NCI-H2196 treated with DMSO at 0.1 percent for 48 hours (cell line): ENCODE results near the gene GYG1.
"Not testable (repeated sequence)": the region's sequence is repeated elsewhere in the genome, so short reads cannot be mapped to it uniquely, and the experiment has no call there.

Experiments used
- DNase-seq: peaks from one replicate; lab custom pipeline; 2025; ENCODE audit not compliant: unreplicated experiment; lab: John Stamatoyannopoulos, UW

Gene GYG1

GRCh38 chr3:148987551-148987950 is 3.8 kb upstream of the GYG1 start:
- DNase-seq: not testable (repeated sequence)

- DNase-seq: no peak
These were observed 1.1 kb upstream of the GYG1 start for GRCh38 chr3:148990236-148990635.

GRCh38 chr3:148992027-148992634 is 791 bp downstream of the GYG1 start:
- DNase-seq: no peak

GRCh38 chr3:148992635-148993255 is 1.4 kb downstream of the GYG1 start:
- DNase-seq: no peak

- no peak for DNase-seq
These were observed 6.3 kb downstream of the GYG1 start for GRCh38 chr3:148997623-148998022.

GRCh38 chr3:148998297-148998696 is 7.0 kb downstream of the GYG1 start:
- DNase-seq: no peak

GRCh38 chr3:148998715-148999423 is 7.5 kb downstream of the GYG1 start:
- peak; percentile 26 for DNase-seq

GRCh38 chr3:148999806-149000205 is 8.5 kb downstream of the GYG1 start:
- DNase-seq: no peak

GRCh38 chr3:149000206-149000745 is 8.9 kb downstream of the GYG1 start:
- no peak for DNase-seq

- no peak for DNase-seq
These were observed 10.4 kb downstream of the GYG1 start for GRCh38 chr3:149001727-149002126.

- DNase-seq: no peak
These were observed 12.4 kb downstream of the GYG1 start for GRCh38 chr3:149003653-149004305.

GRCh38 chr3:149004622-149005021 is 13.3 kb downstream of the GYG1 start:
- DNase-seq: peak; percentile 83

GRCh38 chr3:149005416-149005815 is 14.1 kb downstream of the GYG1 start:
- no peak for DNase-seq

- DNase-seq: no peak
These were observed 16.4 kb downstream of the GYG1 start for GRCh38 chr3:149007567-149008257.

GRCh38 chr3:149009732-149010131 is 18.4 kb downstream of the GYG1 start:
- no peak for DNase-seq

GRCh38 chr3:149010504-149010951 is 19.2 kb downstream of the GYG1 start:
- no peak for DNase-seq

- DNase-seq: no peak
These were observed 19.6 kb downstream of the GYG1 start for GRCh38 chr3:149010966-149011365.

GRCh38 chr3:149011676-149012075 is 20.3 kb downstream of the GYG1 start:
- DNase-seq: no peak

GRCh38 chr3:149013726-149014125 is 22.4 kb downstream of the GYG1 start:
- DNase-seq: no peak

GRCh38 chr3:149015393-149015792 is 24.1 kb downstream of the GYG1 start:
- no peak for DNase-seq

- no peak for DNase-seq
These were observed 24.9 kb downstream of the GYG1 start for GRCh38 chr3:149016242-149016641.
